Kidney epithelial cell (primary cell): ENCODE measurements around the gene ZFPL1. TPM values are rescaled to one million over a fixed set of nuclear protein-coding genes. Genes with fewer than 3 reads are reported as not detected.

Source experiments
- DNase-seq: peaks from one replicate; pipeline ENCODE4 v3.0.0-alpha.2; 2010; ENCODE audit warnings: low read depth
- H3K27me3 ChIP-seq: 2 replicates; pipeline ENCODE4 v1.6.0; 2011; ENCODE audit warnings: low read length; ENCODE audit not compliant: control insufficient read depth, insufficient read depth
- H3K36me3 ChIP-seq: 2 replicates; pipeline ENCODE4 v1.5.1; 2011; ENCODE audit warnings: low read length; ENCODE audit not compliant: control insufficient read depth, insufficient read depth
- H3K4me3 ChIP-seq: 2 replicates; pipeline ENCODE4 v1.5.1; 2011; ENCODE audit warnings: low read depth, mild to moderate bottlenecking, control low read depth, low read length
- CTCF ChIP-seq: IDR thresholded peaks from 2 replicates; pipeline ENCODE4 v1.5.1; 2011; ENCODE audit warnings: mild to moderate bottlenecking, moderate library complexity, low read length, control low read depth, inconsistent platforms; ENCODE audit not compliant: insufficient read depth, poor library complexity, severe bottlenecking
- total RNA-seq: library from RNA; depleted of rRNA; stranded (reverse); fragments of >200 nt; gene quantifications from 2 replicates; pipeline ENCODE4 v1.2.3, GENCODE V29; 2015

ZFPL1 gene
- total RNA-seq, 1 donor from 2014 or later, result 49.8 TPM

DNA sequence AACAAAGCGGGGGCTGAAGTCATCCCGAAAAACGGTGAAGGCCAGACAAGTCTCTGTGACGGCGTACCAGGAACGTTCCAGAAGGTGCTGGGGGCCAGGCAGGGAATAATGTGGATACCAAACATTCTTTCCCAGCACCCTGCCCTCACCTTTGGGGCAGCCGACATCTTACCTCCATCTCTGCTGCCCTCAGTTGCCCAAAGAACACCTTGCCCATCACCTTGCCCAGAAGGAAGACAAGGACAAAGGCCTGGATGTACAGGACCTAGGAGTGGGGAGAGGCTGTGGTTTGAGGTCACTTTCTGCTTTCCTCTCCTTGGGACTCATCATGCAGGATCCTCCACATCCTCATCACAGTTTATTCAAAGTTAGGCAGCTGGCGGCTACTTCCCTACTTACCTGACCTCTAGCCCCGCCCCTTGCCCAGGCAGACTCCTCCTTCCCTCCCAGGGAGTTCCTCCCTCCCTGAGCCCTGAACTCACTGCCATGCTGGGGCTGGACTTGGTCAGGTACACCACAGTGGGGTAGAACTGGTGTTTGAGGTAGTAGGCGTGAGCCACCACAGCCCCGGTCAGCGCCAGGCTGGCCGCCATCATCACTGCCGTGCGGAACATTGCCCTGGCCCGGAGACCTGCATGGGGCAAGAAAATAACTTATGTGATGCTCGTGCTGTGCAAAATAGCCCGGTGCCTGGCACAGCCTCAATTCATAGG lies 49.1 kb downstream of the ZFPL1 start:
- TF ChIP-seq CTCF, result no peak
- DNase-seq, result no peak
- H3K4me3 ChIP-seq, result peak overlapping the region; percentile 79

DNA sequence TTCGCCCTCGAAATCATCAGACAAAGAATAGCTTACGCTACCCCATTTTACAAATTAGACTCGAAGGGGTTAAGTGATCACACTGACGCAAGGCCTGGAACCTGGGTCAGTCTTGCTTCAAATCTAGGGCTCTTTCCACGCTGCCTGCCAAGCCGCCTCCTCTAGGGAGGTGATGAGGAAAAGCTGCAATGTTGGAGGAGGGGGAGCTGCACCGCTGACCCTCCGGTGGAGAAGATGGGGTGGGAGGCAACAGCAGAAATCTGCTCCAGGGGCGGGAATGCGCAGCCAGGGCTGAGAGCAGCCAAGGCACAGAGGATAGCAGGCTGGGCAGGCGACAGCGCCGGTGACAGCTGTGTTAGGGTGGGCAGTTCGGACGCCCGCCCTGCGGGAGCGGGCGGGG lies 49.7 kb downstream of the ZFPL1 start:
- no peak for TF ChIP-seq CTCF
- peaks cover 4% of the 10 kb centered on the region for H3K36me3 ChIP-seq
- no peaks in the 10 kb centered on the region for H3K27me3 ChIP-seq
- no peak for DNase-seq
- H3K4me3 ChIP-seq, result peak overlapping the region; percentile 79

More for the DNA sequence above, 49.1 kb downstream of the ZFPL1 start:
- H3K36me3 ChIP-seq, result peaks cover 4% of the 10 kb centered on the region
- no peaks in the 10 kb centered on the region for H3K27me3 ChIP-seq

GRCh38 chr11:65134240-65134951 lies 50.4 kb downstream of the ZFPL1 start, which contains the start of gene SYVN1:
SYVN1 (minus strand) TSS chr11:65134519; CDS start chr11:65133601, 918 bp downstream.
- no peak for TF ChIP-seq CTCF
- Histone ChIP-seq H3K4me3 (peak within 1 kb of the TSS; percentile 79), H3K27me3 (no peaks in the 10 kb centered on the region), H3K36me3 (peaks cover 4% of the 10 kb centered on the region)
- no peak for DNase-seq

DNA sequence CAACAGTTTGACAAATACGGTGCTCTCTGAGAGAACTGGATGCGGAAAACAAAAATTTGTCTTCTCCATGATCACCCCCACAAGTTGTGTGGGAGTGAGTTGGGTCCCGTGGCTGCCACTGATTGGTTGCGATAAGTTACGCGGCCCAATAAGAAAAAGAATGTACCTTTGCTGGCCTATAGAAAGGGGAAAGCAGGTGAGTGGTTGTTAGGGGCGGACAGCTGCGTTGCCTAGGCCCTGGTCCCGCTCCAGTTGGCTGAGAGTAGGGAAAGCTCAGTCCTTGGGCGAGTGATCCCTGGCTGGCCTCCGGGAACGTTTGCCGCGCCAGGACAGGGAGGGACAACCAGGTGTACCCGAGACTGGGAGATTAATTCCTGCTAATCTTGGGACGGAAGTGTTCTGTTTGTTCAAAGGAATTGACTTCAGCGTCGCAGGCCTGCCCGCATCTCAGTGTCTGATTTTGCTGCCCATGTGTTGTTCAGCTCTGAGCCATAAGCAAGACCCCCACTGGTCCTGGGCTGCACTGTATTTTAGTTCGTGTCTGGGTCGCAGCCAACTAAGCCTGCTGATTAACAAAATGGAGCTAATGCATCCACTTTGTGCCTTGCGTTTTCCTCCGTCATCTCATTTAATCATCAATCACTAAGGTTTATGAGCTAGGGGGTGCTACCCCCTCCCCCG lies 51.1 kb downstream of the ZFPL1 start:
- no peak for TF ChIP-seq CTCF
- H3K27me3 ChIP-seq, result no peaks in the 10 kb centered on the region
- peaks cover 2% of the 10 kb centered on the region for H3K36me3 ChIP-seq
- peak overlapping the region; percentile 79 for H3K4me3 ChIP-seq
- DNase-seq, result peak; percentile 96

GRCh38 chr11:65135633-65136145 lies 51.7 kb downstream of the ZFPL1 start:
- peak overlapping the region; percentile 41 for H3K4me3 ChIP-seq
- TF ChIP-seq CTCF, result no peak
- no peaks in the 10 kb centered on the region for H3K27me3 ChIP-seq
- no peak for DNase-seq
- peaks cover 2% of the 10 kb centered on the region for H3K36me3 ChIP-seq
